GM20431 (cell line): ENCODE results near the gene SLC12A1.
"Not testable (repeated sequence)": the region's sequence is repeated elsewhere in the genome, so short reads cannot be mapped to it uniquely, and the experiment has no call there.

ENCODE experiments used
- in situ Hi-C: fragments of 300-500 bp; cut with MseI, MboI; formaldehyde crosslinking; loops from one replicate; pipeline ENCODE4 v1.15.0; 2020; ENCODE audit warnings: low sequenced_read_pairs; ENCODE audit not compliant: unreplicated experiment

Gene SLC12A1

DNA sequence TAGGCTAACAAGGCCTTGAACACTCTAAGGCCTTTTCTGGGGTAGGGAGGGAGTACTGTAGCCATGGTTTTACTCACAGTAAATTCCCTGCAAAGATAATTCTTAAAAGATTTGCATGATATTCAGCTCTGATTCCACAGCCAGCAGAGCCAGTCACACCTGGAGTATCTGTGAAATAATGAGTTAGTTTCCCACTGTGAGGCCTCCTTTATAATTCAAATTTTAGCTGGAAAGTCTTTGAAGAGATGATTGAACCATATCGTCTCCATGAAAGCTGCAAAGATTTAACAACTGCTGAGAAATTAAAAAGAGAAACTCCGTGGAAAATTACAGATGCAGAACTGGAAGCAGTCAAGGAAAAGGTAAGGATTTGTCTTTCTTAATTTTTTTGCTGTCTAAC lies 92.8 kb downstream of the SLC12A1 start:
- in situ Hi-C loops = loop anchor here (25.0 kb wide), 1 partner anchor 1112 kb away; no protein-coding TSS in a partner anchor

DNA sequence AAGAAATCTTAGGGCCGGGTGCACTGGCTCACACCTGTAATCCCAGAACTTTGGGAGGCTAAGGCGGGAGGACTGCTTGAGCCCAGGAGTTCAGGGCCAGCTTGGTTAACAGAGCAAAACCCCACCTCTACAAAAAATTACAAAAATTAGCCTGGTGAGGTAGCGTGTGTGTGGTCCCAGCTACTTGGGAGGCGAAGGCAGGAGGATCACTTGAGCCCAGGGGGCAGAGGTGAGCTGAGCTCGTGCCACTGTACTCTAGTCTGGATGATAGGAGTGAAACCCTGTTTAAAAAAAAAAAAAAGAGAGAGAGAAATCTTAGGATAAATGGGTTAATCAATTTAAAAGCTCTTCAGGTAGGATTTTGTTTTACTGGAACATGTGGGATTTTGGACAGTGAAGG lies 93.9 kb downstream of the SLC12A1 start:
- in situ Hi-C loops = no loop called here

DNA sequence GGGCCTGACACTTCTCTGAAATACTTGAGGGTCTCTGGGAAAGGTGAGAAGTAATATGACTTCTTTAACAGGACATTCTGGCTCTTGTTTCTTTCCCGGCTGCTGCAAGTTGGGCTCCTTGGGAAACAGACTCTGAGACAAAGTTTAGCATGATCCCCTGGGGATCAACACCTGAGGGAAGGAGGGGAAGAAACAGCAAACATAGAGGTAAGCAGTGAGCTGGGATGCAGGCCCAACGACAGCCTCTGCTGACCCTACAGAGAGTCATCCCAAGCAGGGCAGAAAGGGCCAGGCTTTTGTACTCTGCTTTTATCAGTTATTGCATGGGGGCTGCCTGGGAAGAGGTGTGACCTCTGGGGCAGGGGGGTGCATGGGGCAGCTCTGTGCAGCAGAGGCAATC lies 98.3 kb downstream of the SLC12A1 start:
- in situ Hi-C loops = no loop called here

DNA sequence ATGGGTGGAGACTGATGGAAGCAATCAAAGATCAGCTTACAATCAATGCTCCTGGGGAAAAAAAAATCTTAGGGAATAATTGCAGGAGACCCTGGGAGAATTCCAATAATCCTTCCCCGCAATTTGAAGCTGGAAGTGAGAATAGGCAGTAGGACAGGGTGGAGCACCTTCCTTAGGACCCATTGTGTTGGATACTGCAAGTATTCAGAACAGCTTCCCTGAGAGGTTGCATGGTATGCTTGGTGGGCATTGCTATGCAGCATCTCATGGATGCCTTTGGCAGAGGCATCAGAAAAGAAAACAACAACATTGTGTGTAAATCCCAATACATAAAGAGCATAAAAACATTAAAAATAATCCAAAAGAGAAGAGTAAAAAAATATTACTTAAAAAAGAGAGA lies 100.5 kb downstream of the SLC12A1 start:
- in situ Hi-C loops = no loop called here

DNA sequence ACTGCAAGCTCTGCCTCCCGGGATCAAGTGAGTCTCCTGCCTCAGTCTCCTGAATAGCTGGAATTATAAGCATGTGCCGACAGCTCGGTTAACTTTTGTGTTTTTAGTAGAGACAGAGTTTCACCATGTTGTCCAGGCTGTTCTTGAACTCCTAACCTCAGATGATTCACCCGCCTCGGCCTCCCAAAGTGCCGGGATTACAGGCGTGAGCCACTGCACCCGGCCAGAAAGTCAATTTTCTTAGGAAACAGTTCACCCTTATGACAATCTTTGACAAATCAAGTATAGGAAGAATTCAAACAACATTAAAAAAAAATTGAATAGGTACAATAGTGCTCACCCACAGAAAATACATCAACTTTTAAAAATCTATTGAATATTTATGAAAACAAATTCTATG lies 101.5 kb downstream of the SLC12A1 start:
- in situ Hi-C loops = no loop called here

DNA sequence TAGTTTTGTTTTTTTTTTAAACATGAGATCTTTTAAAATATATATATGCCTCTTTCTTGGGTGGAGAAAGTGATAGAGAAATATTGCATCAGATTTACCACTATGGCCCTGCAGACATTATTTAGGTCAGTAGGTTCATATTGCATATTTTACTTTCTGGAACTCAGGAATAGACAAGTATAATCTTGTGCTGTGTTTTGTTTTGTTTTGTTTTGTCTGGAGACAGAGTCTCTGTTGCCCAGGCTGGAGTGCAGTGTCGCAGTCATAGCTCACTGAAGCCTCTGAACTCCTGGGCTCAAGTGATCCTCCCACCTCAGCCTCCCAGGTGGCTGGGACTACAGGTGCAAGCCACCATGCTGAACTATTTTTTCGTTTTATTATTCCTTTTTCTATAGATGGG lies 103.6 kb downstream of the SLC12A1 start:
- in situ Hi-C loops = no loop called here

DNA sequence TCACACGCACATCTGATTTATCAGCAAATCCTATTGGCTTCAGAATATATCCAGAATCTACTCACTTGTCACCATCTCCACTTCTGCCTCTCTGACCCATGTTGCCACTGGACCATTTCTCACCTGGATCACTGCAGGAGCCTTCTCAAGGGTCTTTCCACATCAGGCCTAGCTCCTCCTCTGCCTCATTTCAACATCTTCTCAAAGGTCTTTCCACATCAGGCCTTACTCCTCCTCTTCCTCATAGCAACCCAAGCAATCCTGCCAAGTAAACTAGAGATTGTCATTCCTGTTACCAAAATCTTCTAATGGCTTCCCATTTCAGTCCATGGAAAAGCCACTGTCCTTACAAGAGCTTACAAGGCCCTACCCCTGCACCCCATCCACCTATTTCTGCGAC lies 107.1 kb downstream of the SLC12A1 start:
- in situ Hi-C loops = no loop called here

DNA sequence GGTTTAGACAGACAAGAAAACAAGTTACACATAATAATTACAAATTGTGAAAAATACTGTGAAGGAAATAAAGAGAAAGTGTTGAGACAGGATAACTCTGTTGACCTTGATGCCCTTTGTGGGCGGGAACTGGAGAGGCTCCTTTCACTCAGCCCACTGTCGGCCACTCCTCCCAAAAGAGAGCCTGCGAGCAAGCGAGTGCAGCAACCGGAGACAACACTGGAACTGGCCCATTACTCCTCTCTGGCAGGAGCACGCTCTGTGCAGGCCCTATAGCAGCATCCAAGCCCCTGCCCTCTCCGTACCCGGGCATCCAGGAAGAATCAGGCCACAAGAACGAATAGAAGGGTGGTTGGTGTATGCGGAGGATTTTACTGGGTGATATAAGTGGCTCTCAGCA lies 108.9 kb downstream of the SLC12A1 start:
- in situ Hi-C loops = no loop called here

DNA sequence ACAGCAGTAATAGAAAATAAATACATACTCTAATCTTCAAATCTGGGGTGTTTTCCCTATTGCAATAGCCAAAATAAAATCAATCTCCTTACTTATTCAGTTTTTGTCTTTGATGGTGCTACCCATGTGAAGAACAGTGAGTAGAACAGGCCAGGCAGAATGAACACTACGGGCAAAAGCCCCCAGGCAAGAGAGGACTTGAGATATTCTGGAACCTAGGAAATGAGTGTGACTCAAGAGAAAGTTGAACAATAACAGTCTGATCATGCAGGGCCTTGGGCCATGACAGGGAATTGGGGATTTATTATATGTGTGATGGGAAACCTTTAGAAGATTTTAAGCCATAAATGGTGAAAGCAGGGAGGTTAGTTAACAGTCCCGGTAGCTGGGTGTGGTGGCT lies 111.1 kb downstream of the SLC12A1 start:
- in situ Hi-C loops = no loop called here

DNA sequence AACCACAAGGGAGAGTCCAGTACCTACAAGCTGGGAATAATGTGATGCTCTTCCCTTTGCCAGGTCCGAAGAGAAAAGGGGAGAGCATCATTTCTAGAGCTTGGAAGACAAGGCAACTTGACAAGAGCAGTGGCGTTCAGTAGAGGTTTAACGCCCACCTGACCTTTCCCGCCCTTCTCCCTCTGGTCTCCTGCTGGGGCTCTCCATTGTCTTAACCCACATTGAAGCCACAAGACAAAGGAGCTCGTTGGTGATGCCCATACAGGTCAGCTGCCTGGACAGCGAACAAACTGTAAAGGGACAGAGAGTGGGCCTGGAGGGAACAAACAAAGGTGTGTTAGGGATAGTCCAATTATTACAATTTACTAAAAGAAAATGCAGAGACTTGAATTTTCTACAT lies 112.0 kb downstream of the SLC12A1 start:
- in situ Hi-C loops = no loop called here

DNA sequence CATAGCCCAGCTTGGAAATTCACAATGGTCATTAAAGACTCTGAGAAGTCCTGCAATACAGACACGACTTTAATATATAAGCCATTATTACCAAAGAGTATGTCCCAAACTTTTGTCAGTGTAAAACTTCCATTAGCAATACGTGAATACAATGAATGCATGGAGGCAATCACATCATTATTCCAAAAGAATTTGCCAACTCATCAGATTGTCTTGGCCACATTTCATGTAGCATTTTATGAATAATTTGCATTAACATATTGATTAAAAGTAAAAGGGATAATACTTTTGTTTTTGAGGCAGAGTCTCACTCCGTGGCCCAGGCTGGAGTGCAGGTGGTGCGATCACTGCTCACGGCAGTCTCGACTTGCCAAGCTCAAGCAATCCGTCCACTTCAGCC lies 117.2 kb downstream of the SLC12A1 start:
- in situ Hi-C loops = no loop called here

DNA sequence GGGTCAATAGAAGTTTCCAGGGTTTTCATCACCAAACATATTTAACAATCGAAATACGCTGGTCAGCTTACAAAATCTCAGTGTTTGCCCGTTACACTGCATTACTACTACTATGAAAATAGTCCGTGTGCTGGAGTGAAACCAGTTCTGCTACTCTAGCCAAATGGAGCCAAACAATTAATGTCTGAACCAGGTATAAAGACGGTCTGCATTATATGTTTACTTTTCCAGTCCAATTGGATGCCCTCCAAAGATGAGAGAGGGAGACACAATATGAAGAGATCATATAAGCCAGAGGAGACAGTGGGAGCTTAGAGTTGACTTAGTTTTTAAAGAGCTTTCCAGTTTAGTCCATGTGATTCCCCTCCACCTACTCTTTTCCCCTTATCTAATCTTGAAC lies 118.8 kb downstream of the SLC12A1 start:
- in situ Hi-C loops = no loop called here

DNA sequence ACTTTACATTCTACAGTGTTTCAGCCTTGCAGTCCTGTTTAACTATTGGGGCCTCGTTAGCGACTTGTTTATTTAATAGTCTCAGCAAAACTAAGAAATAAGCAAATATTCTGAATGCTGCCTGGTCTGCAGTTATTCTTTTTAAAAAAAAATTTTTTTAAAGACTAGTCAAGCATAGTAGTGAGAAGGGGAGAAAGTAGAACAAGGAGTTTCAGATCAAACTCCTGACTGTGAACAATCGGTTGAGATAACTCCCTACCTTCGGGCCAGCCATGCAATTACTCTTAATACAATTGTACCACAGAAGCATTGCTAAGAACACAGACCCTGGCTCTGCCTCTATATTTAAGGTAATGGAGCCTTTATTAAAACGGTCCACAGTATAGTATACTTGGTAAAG lies 119.3 kb downstream of the SLC12A1 start:
- in situ Hi-C loops = no loop called here

DNA sequence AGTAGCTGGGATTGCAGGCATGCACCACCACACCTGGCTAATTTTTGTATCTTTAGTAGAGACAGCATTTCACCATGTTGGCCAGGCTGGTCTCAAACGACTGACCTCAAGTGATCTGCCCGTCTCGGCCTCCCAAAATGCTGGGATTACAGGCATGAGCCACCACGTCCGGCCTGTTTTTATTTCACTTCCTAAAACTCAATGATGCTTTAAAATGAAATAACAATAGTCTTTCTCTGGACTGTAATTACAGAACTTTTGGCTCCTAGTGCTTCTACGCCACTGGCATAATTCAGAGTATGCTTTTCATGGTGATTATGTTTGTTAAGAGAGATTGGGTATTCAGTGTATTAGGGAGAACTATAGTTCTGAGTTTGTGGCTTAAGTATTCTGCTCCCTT lies 120.1 kb downstream of the SLC12A1 start:
- in situ Hi-C loops = not testable (repeated sequence)

DNA sequence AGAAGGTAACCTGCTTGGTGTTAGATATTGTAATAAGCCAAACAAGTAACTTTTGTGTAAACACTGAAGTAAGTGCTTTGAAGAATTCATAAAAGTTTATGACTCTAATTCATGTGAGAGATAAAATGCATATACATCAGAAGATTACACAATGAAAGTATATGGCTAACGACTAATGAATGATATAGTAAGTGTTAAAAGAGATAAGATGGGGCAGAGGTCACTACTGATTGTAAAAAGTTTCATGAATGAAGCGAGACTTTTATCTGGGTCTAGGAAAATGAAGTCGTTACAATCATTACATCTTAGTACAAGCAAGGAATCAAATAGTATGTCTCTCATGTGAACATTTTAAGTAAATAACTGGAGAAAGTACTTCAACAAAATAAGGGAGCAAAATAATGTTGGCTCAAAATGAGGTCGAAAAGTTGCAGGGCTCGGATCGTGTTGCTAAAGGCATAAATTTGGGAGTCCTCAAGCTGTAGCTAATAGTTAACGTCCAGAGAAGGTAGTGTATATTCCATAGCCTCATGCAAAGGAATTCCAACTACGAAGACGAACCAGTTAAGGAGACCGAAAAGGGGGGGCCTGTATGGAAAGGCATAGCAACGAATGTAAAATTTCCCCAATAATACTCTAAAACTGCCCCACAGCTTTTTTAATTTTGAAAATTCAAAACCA lies 124.1 kb downstream of the SLC12A1 start:
- in situ Hi-C loops = no loop called here

DNA sequence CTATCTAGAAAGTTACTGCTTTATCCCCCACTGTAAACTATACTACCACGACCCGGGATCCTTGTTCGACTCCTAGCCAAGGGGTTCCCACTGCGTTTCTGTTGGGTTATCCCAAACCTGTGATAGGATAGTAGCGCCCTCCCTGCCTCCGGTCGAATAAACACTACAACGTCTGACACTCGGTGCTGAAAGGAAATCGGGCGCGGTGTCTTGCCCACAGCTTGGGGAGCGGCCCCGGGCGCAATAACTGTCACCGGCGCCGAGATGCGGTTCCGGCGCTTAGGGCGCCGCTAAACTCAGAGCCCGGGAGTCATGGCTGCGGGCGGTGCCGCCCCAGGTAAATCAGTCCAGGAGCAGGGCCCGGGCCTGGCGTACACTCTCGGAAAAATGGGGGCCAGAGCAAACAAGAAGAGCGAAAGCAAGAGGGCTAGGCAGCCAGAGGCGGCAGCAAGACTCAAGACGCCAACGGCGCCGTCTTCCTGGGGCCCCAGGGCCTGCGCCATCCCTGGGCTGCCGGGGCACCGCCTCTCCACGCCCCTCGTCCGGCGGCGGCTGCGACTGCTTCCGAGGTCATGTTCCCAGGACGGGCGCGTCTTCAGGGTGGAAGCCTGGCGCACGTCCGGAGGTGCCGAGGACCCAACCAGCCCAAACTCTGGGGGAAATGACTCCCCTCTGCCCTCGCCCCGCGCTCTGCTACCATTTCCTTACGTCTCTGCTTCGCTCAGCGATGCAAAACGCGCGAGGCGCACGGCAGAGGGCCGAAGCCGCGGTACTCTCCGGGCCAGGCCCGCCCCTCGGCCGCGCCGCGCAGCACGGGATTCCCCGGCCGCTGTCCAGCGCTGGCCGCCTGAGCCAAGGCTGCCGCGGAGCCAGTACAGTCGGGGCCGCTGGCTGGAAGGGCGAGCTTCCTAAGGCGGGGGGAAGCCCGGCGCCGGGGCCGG lies 125.0 kb downstream of the SLC12A1 start, which contains the start of gene DUT:
Gene DUT, plus strand, starts transcription at position 575 of the 941 bp plus-strand sequence. Its CDS starts 87 bp downstream, at position 662.
- in situ Hi-C loops = no loop called here

DNA sequence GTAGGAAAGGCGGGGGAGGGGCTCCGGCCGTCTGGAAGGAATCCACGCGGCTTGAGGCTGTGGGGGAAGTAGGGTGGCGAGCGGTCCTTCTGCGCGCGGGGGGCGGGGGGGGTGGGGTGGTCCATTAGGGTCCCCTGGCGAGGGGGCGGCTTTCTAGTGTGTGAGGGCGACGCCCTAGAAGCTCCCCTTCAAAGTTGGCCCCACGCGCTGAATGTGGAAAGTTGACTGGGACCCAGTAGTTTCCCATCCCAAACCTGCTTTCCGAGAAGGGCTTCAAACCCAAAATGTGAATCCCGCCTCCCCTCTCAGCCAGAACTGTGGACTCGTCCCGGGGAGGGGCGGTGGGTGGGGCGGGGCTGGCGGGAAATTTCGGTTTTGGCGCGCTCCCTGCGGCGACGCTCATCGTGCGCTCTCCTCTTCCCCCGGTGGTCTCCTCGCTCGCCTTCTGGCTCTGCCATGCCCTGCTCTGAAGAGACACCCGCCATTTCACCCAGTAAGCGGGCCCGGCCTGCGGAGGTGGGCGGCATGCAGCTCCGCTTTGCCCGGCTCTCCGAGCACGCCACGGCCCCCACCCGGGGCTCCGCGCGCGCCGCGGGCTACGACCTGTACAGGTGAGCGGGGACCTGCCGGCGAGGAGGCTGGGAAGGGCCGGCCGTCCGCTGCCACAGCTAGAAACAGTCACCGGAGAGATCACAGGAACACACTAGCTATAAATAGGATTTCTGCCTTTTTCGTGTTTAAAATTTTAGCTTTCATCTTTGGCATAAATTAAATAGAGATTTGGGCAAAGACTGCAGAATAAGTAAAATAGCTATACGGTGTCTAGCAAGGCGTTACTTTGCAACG lies 125.9 kb downstream of the SLC12A1 start:
- in situ Hi-C loops = no loop called here

DNA sequence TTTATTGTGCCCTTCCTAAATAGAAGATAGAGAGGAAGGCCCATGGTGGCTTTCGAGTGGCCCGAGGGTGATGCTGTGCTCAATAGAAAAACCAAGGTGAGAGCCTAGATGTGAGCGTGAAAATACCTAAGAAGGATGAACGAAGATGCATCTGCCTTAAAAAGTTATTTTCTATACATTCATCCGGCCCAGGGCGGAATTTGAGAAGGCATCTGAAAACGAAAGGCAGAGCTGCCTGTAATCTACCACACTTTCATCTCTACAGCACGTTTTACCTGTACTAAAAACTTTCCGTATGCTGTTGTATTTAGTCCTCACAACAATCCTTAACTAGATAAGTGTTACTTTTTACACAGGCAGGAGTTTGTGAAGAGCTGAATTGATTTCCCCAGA lies 126.5 kb downstream of the SLC12A1 start:
- in situ Hi-C loops = no loop called here

DNA sequence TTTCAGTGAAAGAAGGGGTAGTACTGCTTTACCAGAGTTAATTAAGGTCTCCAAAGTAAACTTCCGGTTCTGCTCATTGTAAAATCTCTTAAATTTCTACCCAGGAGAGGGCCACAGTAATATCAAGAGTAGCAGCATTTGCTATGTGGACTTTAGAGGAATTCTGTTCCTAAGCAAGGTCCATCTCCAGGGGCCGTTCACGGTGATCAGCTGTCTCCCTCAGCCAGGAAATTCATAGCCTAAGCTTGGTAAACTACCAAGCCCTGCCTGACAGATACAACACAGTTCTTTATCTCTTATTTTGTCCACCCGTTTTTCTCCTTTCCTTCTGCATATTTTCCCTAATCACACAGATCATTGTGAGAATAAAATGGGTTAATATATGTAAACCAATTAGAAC lies 127.4 kb downstream of the SLC12A1 start:
- in situ Hi-C loops = no loop called here

DNA sequence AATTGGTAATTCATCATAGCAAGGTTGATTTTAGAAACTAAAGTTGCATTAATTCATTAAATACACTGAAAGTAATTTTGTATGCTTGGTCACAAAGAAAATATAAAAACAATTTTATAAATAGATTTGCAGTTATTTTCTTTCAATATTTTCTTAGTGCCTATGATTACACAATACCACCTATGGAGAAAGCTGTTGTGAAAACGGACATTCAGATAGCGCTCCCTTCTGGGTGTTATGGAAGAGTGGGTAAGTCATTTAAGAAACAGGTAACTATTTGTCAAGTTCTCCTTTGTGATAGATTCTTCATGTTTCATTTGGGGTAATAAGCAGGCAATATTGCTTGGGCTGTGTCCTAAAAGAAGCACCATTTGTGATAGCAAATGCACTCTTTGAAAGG lies 128.2 kb downstream of the SLC12A1 start:
- in situ Hi-C loops = no loop called here
